Mammary epithelial cell (primary cell): ENCODE data around the gene INTS15.

Experiments used
- EZH2 ChIP-seq: IDR thresholded peaks from 2 replicates; pipeline ENCODE4 v1.6.1; 2012; ENCODE audit warnings: low read length, inconsistent platforms, borderline replicate concordance
- TF ChIP-seq, protein P1 (sequence below), 2 donors: IDR thresholded peaks in 1 of 2; conservative IDR thresholded peaks in 1 of 2; 2 replicates each; pipeline ENCODE4 v1.5.1; 2011 to 2012; ENCODE audit warnings: inconsistent platforms in 2 of 2, low read length in 2 of 2, mild to moderate bottlenecking in 2 of 2, control low read depth in 1 of 2, low read depth in 1 of 2; ENCODE audit not compliant: insufficient read depth in 1 of 2; ENCODE audit errors: extremely low read depth in 1 of 2

DNA sequence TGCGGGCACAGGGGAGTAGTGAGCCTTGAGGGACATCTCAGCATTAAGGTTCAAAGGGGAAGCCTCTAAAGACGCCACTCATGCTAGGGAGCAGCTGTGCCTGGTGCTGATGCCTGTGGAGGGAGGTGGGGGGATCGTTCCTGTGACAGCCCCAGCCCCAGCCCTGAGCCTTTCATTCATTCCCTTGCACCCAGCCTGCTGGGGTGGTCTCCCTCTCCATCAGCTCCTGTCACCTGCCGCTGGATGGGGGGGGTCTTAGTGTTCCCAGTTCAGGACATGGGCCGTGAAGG is 58.9 kb downstream of the INTS15 start:
- TF ChIP-seq EZH2, result no peak
- TF ChIP-seq, protein P1, sequence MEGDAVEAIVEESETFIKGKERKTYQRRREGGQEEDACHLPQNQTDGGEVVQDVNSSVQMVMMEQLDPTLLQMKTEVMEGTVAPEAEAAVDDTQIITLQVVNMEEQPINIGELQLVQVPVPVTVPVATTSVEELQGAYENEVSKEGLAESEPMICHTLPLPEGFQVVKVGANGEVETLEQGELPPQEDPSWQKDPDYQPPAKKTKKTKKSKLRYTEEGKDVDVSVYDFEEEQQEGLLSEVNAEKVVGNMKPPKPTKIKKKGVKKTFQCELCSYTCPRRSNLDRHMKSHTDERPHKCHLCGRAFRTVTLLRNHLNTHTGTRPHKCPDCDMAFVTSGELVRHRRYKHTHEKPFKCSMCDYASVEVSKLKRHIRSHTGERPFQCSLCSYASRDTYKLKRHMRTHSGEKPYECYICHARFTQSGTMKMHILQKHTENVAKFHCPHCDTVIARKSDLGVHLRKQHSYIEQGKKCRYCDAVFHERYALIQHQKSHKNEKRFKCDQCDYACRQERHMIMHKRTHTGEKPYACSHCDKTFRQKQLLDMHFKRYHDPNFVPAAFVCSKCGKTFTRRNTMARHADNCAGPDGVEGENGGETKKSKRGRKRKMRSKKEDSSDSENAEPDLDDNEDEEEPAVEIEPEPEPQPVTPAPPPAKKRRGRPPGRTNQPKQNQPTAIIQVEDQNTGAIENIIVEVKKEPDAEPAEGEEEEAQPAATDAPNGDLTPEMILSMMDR (conservative IDR thresholded peaks at IDR 0.05 in 1 of 2, IDR thresholded peaks at IDR 0.05 in 1 of 2; ENCODE audit: extremely low read depth in 1 of 2, insufficient read depth in 1 of 2, low read depth in 1 of 2, low read length in 2 of 2), result no peak
